Loucy (cell line): ENCODE results near the gene SPACA5.
"Not testable (repeated sequence)": the region's sequence is repeated elsewhere in the genome, so short reads cannot be mapped to it uniquely, and the experiment has no call there.

ENCODE experiments used
- CTCF ChIP-seq: fragments of 200-600 bp; sonication (generic); conservative IDR thresholded peaks from 2 replicates; pipeline ENCODE4 v1.5.1; 2014; ENCODE audit warnings: mild to moderate bottlenecking, antibody characterized with exemption, low read length
- EZH2phosphoT487 ChIP-seq: fragments of 200-600 bp; IDR thresholded peaks from 2 replicates; pipeline ENCODE4 v1.6.1; 2018; ENCODE audit warnings: antibody characterized with exemption, mild to moderate bottlenecking, moderate library complexity, borderline replicate concordance

- not testable (repeated sequence) for TF ChIP-seq CTCF, EZH2phosphoT487
Observed at GRCh38 chrX:48030641-48031173, 23.9 kb downstream of the SPACA5 start.
